GM12878 (cell line): ENCODE results near the gene ZCWPW2. TPM values are rescaled to one million over a fixed set of nuclear protein-coding genes. Genes with fewer than 3 reads are reported as not detected.

ENCODE experiments used
- ATAC-seq: fragments of 200-7000 bp; cut with Tn5 transposase; 3 replicates; pipeline ENCODE4 v1.9.1; 2020; ENCODE audit warnings: mild to moderate bottlenecking, moderate library complexity
- BruUV-seq: library from RNA; stranded (reverse); fragments of 400-500 nt; replicated peaks from 2 replicates; lab custom pipeline; 2021; lab: Mats Ljungman, UMichigan
- CTCF ChIA-PET: fragments of 300-600 bp; sonication (Branson Sonifier 250); formaldehyde crosslinking; extraction: SDS; loops from one replicate; lab custom pipeline; 2021; ENCODE audit warnings: inconsistent platforms; lab: Yijun Ruan, JAX
- POLR2A ChIA-PET: fragments of 350-600 bp; formaldehyde crosslinking; extraction: SDS; loops from one replicate; lab custom pipeline; 2021; ENCODE audit warnings: inconsistent platforms; lab: Charles Lee
- RAD21 ChIA-PET: fragments of 300-600 bp; sonication (Branson Sonifier 250); formaldehyde crosslinking; loops from one replicate; lab custom pipeline; 2023; ENCODE audit warnings: antibody characterized with exemption; ENCODE audit not compliant: unreplicated experiment; lab: Charles Lee
- SMC1A ChIA-PET: fragments of 300-600 bp; sonication (Branson Sonifier 250); formaldehyde crosslinking; loops from one replicate; lab custom pipeline; 2023; ENCODE audit not compliant: unreplicated experiment, uncharacterized antibody; lab: Charles Lee
- DNase-seq: peaks from one replicate; pipeline ENCODE4 v3.0.0-alpha.2; 2011; ENCODE audit warnings: low read depth, low spot score
- FAIRE-seq: peaks from 3 replicates; lab custom pipeline; 2011; peaks lifted over from hg19 to GRCh38; lab: Jason Lieb, UNC
- H2AFZ ChIP-seq: 2 replicates; pipeline ENCODE4 v1.6.0; 2011; ENCODE audit warnings: low read depth, low read length, control low read depth; ENCODE audit not compliant: control insufficient read depth
- H3K27ac ChIP-seq: 2 replicates; pipeline ENCODE4 v1.5.1; 2011; ENCODE audit warnings: control low read depth; ENCODE audit not compliant: control insufficient read depth, insufficient read depth
- H3K27me3 ChIP-seq, 2 experiments: replicated peaks in 1 of 2; 2 replicates each; pipeline versions ENCODE4 v1.6.0 to v1.6.1; 2011; ENCODE audit warnings: low read length in 1 of 2; ENCODE audit not compliant: control insufficient read depth in 2 of 2, insufficient read depth in 2 of 2
- H3K36me3 ChIP-seq, 2 experiments: 2 replicates each; pipeline ENCODE4 v1.5.1; 2011; ENCODE audit warnings: low read length in 1 of 2; ENCODE audit not compliant: control insufficient read depth in 2 of 2, insufficient read depth in 2 of 2
- H3K4me1 ChIP-seq: 2 replicates; pipeline ENCODE4 v1.6.1; 2011; ENCODE audit warnings: mild to moderate bottlenecking, low read length, moderate library complexity, mixed read lengths; ENCODE audit not compliant: control insufficient read depth, insufficient read depth
- H3K4me2 ChIP-seq: 2 replicates; pipeline ENCODE4 v1.6.0; 2011; ENCODE audit warnings: control low read depth; ENCODE audit not compliant: control insufficient read depth, insufficient read depth
- H3K4me3 ChIP-seq: fragments of 200-600 bp; sonication (generic); 2 replicates; pipeline ENCODE4 v1.5.1; 2016
- H3K79me2 ChIP-seq: 2 replicates; pipeline ENCODE4 v1.6.0; 2011; ENCODE audit warnings: low read length; ENCODE audit not compliant: control insufficient read depth, insufficient read depth
- H3K9ac ChIP-seq: 2 replicates; pipeline ENCODE4 v1.8.0; 2011; ENCODE audit warnings: low read length, control low read depth, mixed read lengths; ENCODE audit not compliant: control insufficient read depth, insufficient read depth
- H3K9me3 ChIP-seq: replicated peaks from 3 replicates; pipeline ENCODE4 v1.5.1; 2011; ENCODE audit warnings: mild to moderate bottlenecking, low read length; ENCODE audit not compliant: control insufficient read depth, insufficient read depth
- H4K20me1 ChIP-seq: 2 replicates; pipeline ENCODE4 v1.6.0; 2011; ENCODE audit not compliant: control insufficient read depth, insufficient read depth
- CBX5 ChIP-seq: sonication (generic); IDR thresholded peaks from 2 replicates; pipeline ENCODE4 v1.6.1; 2016; ENCODE audit warnings: low read depth, moderate library complexity, mild to moderate bottlenecking, inconsistent platforms
- CREB1 ChIP-seq: IDR thresholded peaks from 2 replicates; pipeline ENCODE4 v1.6.1; 2012; ENCODE audit warnings: low read depth, mild to moderate bottlenecking, inconsistent platforms
- DPF2 ChIP-seq: fragments of 450-650 bp; IDR thresholded peaks from 2 replicates; pipeline ENCODE4 v1.6.1; 2017; ENCODE audit warnings: mild to moderate bottlenecking
- EZH2 ChIP-seq: IDR thresholded peaks from 2 replicates; pipeline ENCODE4 v1.6.1; 2012; ENCODE audit warnings: low read depth, mild to moderate bottlenecking, control low read depth, inconsistent platforms, low read length, borderline replicate concordance; ENCODE audit not compliant: control insufficient read depth
- GATAD2B ChIP-seq: fragments of 450-650 bp; conservative IDR thresholded peaks from 2 replicates; pipeline ENCODE4 v1.6.1; 2017; ENCODE audit warnings: low read depth, mild to moderate bottlenecking, moderate library complexity
- IKZF1 ChIP-seq: fragments of 450-650 bp; conservative IDR thresholded peaks from 2 replicates; pipeline ENCODE4 v1.6.1; 2017; ENCODE audit warnings: antibody characterized with exemption, mild to moderate bottlenecking
- KDM1A ChIP-seq: fragments of 200-600 bp; sonication (generic); IDR thresholded peaks from 2 replicates; pipeline ENCODE4 v1.6.1; 2016; ENCODE audit warnings: borderline replicate concordance
- KLF5 ChIP-seq: fragments of 450-650 bp; IDR thresholded peaks from 2 replicates; pipeline ENCODE4 v1.6.1; 2014; ENCODE audit warnings: mild to moderate bottlenecking; ENCODE audit not compliant: partially characterized antibody
- PML ChIP-seq: IDR thresholded peaks from 2 replicates; pipeline ENCODE4 v1.6.1; 2012; ENCODE audit warnings: low read length, inconsistent platforms
- STAT3 ChIP-seq: IDR thresholded peaks from 2 replicates; pipeline ENCODE4 v1.6.1; 2011; ENCODE audit warnings: low read depth, low read length, improper control_type of control experiment
- TAF1 ChIP-seq: IDR thresholded peaks from 2 replicates; pipeline ENCODE4 v1.6.1; 2011; ENCODE audit warnings: mild to moderate bottlenecking, low read depth, low read length, borderline replicate concordance
- YBX1 ChIP-seq: fragments of 450-650 bp; IDR thresholded peaks from 2 replicates; pipeline ENCODE4 v1.6.1; 2016; ENCODE audit warnings: antibody characterized with exemption
- ZBED1 ChIP-seq: IDR thresholded peaks from 2 replicates; pipeline ENCODE4 v1.6.1; 2016; ENCODE audit warnings: borderline replicate concordance
- ZNF207 ChIP-seq: fragments of 450-650 bp; IDR thresholded peaks from 2 replicates; pipeline ENCODE4 v1.6.1; 2014; ENCODE audit warnings: antibody characterized with exemption, mild to moderate bottlenecking, borderline replicate concordance
- ZZZ3 ChIP-seq: IDR thresholded peaks from 2 replicates; pipeline ENCODE4 v1.6.1; 2011; ENCODE audit warnings: low read depth; ENCODE audit not compliant: control insufficient read depth, insufficient read length
- WGBS: methylation state at CpG from one replicate; pipeline ENCODE4 v1.1.6; 2016; ENCODE audit warnings: low lambda C conversion rate; ENCODE audit not compliant: insufficient replicate concordance, insufficient coverage; ENCODE audit errors: missing lambda C conversion rate; 5-methylcytosine and 5-hydroxymethylcytosine counted together
- in situ Hi-C: fragments of 300-500 bp; cut with MboI; formaldehyde crosslinking; loops from 9 replicates; pipeline ENCODE4 v1.14.3; 2018; ENCODE audit warnings: mixed read lengths
- intact Hi-C: fragments of 100-400 bp; cut with micrococcal nuclease; formaldehyde crosslinking; loops from one replicate; pipeline ENCODE4 v1.14.2; 2022; ENCODE audit not compliant: unreplicated experiment
- polyA plus RNA-seq, 11 experiments: library from polyadenylated mRNA; depleted of rRNA in 4 of 11; unstranded in 6 of 11; stranded (reverse) in 5 of 11; fragments of >200 nt; fragmentation: Nextera tagmentation in 4 of 11; fragmentation: Illumina TruSeq in 1 of 11; extraction: Ambion mirVana in 4 of 11; extraction: Trizol in 1 of 11; gene quantifications; 1 replicate in 1 of 11; 2 replicates in 10 of 11; pipeline versions ENCODE4 v1.2.1 to v1.2.3, GENCODE V29; 2011 to 2016; ENCODE audit warnings: inconsistent platforms in 2 of 11, missing spikeins in 2 of 11, low read depth in 1 of 11
- total RNA-seq, 4 experiments: library from RNA; depleted of rRNA in 3 of 4; stranded (reverse); fragments of >200 nt in 3 of 4; fragmentation: Illumina TruSeq in 1 of 4; extraction: Trizol in 1 of 4; gene quantifications; 2 replicates each; pipeline versions ENCODE4 v1.2.1 to v1.2.3, GENCODE V29; 2013 to 2021
- TF ChIP-seq, protein P1 (sequence below): fragments of 450-650 bp; IDR thresholded peaks from 2 replicates; pipeline ENCODE4 v1.6.1; 2017; ENCODE audit warnings: antibody characterized with exemption, mild to moderate bottlenecking, moderate library complexity
- TF ChIP-seq, protein P2 (sequence below): fragments of 450-650 bp; IDR thresholded peaks from 2 replicates; pipeline ENCODE4 v1.6.1; 2017; ENCODE audit warnings: mild to moderate bottlenecking, moderate library complexity
- TF ChIP-seq, protein P3 (sequence below): IDR thresholded peaks from 2 replicates; pipeline ENCODE4 v1.6.1; 2012; ENCODE audit warnings: low read depth, low read length, improper control_type of control experiment

ZCWPW2 gene
- total and polyA plus RNA-seq, 10 of the 15 experiments (the other 5 are each of a cell fraction or from before 2014, with no cell fraction given): 0.09 to 0.38 (median 0.22) TPM; not detected in 3

DNA sequence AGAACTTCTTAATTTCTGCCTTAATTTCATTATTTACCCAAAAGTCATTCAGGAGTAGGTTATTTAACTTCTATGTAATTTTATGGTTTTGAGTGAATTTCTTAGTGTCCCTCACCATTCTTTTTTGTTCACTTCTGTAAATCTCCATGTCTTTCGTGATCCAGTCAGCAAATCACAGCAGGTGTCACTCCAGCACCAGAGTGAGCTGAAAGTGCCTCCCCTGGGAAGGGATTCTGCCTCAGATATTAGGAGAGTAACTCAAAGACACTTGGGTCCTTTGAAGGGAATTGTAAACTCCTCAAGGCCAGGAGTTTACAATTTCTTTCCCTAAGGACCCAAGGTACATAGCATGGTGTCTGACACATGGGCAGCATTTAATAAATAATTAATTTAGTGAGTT is 207.7 kb downstream of the ZCWPW2 start:
- no peaks in the 10 kb centered on the region for H4K20me1 ChIP-seq
- DNase-seq: no peak
- no peak overlapping the region for H2AFZ ChIP-seq
- BruUV-seq: no TSS peak
- ATAC-seq: no peak
- RAD21 ChIA-PET: no interaction called here
- no peaks in the 10 kb centered on the region for H3K4me1 ChIP-seq
- no peaks in the 10 kb centered on the region for H3K36me3 ChIP-seq
- intact Hi-C loops: no loop called here
- TF ChIP-seq STAT3 (no peak), ZZZ3 (no peak), GATAD2B (no peak), ZNF207 (no peak), KDM1A (no peak), KLF5 (no peak), PML (no peak), EZH2 (no peak), TAF1 (no peak), ZBED1 (no peak), IKZF1 (no peak), CREB1 (no peak), CBX5 (no peak), DPF2 (no peak), YBX1 (no peak)
- TF ChIP-seq, protein P1, sequence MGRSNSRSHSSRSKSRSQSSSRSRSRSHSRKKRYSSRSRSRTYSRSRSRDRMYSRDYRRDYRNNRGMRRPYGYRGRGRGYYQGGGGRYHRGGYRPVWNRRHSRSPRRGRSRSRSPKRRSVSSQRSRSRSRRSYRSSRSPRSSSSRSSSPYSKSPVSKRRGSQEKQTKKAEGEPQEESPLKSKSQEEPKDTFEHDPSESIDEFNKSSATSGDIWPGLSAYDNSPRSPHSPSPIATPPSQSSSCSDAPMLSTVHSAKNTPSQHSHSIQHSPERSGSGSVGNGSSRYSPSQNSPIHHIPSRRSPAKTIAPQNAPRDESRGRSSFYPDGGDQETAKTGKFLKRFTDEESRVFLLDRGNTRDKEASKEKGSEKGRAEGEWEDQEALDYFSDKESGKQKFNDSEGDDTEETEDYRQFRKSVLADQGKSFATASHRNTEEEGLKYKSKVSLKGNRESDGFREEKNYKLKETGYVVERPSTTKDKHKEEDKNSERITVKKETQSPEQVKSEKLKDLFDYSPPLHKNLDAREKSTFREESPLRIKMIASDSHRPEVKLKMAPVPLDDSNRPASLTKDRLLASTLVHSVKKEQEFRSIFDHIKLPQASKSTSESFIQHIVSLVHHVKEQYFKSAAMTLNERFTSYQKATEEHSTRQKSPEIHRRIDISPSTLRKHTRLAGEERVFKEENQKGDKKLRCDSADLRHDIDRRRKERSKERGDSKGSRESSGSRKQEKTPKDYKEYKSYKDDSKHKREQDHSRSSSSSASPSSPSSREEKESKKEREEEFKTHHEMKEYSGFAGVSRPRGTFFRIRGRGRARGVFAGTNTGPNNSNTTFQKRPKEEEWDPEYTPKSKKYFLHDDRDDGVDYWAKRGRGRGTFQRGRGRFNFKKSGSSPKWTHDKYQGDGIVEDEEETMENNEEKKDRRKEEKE: no peak
- TF ChIP-seq, protein P2, sequence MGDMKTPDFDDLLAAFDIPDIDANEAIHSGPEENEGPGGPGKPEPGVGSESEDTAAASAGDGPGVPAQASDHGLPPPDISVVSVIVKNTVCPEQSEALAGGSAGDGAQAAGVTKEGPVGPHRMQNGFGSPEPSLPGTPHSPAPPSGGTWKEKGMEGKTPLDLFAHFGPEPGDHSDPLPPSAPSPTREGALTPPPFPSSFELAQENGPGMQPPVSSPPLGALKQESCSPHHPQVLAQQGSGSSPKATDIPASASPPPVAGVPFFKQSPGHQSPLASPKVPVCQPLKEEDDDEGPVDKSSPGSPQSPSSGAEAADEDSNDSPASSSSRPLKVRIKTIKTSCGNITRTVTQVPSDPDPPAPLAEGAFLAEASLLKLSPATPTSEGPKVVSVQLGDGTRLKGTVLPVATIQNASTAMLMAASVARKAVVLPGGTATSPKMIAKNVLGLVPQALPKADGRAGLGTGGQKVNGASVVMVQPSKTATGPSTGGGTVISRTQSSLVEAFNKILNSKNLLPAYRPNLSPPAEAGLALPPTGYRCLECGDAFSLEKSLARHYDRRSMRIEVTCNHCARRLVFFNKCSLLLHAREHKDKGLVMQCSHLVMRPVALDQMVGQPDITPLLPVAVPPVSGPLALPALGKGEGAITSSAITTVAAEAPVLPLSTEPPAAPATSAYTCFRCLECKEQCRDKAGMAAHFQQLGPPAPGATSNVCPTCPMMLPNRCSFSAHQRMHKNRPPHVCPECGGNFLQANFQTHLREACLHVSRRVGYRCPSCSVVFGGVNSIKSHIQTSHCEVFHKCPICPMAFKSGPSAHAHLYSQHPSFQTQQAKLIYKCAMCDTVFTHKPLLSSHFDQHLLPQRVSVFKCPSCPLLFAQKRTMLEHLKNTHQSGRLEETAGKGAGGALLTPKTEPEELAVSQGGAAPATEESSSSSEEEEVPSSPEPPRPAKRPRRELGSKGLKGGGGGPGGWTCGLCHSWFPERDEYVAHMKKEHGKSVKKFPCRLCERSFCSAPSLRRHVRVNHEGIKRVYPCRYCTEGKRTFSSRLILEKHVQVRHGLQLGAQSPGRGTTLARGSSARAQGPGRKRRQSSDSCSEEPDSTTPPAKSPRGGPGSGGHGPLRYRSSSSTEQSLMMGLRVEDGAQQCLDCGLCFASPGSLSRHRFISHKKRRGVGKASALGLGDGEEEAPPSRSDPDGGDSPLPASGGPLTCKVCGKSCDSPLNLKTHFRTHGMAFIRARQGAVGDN: no peak
- TF ChIP-seq, protein P3, sequence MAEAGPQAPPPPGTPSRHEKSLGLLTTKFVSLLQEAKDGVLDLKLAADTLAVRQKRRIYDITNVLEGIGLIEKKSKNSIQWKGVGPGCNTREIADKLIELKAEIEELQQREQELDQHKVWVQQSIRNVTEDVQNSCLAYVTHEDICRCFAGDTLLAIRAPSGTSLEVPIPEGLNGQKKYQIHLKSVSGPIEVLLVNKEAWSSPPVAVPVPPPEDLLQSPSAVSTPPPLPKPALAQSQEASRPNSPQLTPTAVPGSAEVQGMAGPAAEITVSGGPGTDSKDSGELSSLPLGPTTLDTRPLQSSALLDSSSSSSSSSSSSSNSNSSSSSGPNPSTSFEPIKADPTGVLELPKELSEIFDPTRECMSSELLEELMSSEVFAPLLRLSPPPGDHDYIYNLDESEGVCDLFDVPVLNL: no peak
- POLR2A ChIA-PET: no interaction called here
- CTCF ChIA-PET: no interaction called here
- no peak overlapping the region for H3K4me3 ChIP-seq
- no peak for FAIRE-seq
- in situ Hi-C loops: no loop called here
- H3K27me3 ChIP-seq: no peaks in the 10 kb centered on the region
- H3K4me2 ChIP-seq: no peak overlapping the region
- no peak overlapping the region for H3K27ac ChIP-seq
- SMC1A ChIA-PET: no interaction called here
- no peak overlapping the region for H3K9ac ChIP-seq
- 0% methylated on average over 1 of the region's 1 CpG for WGBS
- no peaks in the 10 kb centered on the region for H3K79me2 ChIP-seq
- no peaks in the 10 kb centered on the region for H3K9me3 ChIP-seq
